ENCODE results near the gene UGT1A3.
"Not testable (repeated sequence)": the region's sequence is repeated elsewhere in the genome, so short reads cannot be mapped to it uniquely, and the experiment has no call there.

Gene UGT1A3

DNA sequence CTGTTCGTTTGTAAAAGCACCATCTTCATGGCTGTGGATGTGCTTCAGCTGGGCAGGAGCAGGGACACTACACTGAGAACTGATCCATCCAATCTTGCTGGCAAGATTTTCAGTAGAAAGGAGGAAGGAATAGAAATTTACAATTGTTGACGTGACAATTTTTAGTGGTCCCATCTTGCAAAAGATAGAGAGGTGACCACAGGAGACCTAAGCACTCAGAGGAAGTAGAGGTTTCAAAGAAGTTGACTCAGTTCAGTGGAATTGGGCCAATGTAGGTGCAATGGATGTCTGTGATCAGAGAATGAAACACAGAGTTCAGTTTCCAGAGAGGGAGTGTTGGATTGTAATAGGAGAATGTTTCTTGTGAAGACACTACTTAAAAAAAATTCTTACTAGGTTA, 14.7 kb upstream of the UGT1A3 start:
- H3K4me3 ChIP-seq (ENCODE audit: low read length): no peak overlapping the region
- TF ChIP-seq, protein P1, sequence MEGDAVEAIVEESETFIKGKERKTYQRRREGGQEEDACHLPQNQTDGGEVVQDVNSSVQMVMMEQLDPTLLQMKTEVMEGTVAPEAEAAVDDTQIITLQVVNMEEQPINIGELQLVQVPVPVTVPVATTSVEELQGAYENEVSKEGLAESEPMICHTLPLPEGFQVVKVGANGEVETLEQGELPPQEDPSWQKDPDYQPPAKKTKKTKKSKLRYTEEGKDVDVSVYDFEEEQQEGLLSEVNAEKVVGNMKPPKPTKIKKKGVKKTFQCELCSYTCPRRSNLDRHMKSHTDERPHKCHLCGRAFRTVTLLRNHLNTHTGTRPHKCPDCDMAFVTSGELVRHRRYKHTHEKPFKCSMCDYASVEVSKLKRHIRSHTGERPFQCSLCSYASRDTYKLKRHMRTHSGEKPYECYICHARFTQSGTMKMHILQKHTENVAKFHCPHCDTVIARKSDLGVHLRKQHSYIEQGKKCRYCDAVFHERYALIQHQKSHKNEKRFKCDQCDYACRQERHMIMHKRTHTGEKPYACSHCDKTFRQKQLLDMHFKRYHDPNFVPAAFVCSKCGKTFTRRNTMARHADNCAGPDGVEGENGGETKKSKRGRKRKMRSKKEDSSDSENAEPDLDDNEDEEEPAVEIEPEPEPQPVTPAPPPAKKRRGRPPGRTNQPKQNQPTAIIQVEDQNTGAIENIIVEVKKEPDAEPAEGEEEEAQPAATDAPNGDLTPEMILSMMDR (IDR thresholded peaks at IDR 0.05; ENCODE audit: insufficient read depth, low read depth, low read length, missing control alignments): no peak
- DNase-seq (ENCODE audit: low read depth): no peak

DNA sequence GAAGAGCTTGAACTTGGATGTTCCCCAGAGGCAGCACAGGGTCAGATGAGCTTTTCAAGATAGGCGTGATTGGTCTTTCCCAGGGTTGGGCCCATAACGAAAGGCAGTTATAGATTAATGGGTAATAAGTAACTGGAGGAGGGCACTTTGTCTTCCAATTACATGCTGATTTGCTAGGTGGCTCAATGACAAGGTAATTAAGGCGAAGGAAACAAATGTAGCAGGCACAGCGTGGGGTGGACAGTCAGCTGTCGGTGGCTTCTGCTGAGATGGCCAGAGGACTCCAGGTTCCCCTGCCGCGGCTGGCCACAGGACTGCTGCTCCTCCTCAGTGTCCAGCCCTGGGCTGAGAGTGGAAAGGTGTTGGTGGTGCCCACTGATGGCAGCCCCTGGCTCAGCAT, 10.3 kb upstream of the UGT1A3 start, which contains the start of gene UGT1A4:
Gene UGT1A4 (plus strand): TSS at position 185 of the 400 bp plus-strand sequence. CDS start 85 bp downstream, at position 270.
- no peak within 1 kb of the TSS for H3K4me3 ChIP-seq (ENCODE audit: low read length)
- DNase-seq (ENCODE audit: low read depth): no peak
- TF ChIP-seq, protein P1 (IDR thresholded peaks at IDR 0.05; ENCODE audit: insufficient read depth, low read depth, low read length, missing control alignments): no peak

DNA sequence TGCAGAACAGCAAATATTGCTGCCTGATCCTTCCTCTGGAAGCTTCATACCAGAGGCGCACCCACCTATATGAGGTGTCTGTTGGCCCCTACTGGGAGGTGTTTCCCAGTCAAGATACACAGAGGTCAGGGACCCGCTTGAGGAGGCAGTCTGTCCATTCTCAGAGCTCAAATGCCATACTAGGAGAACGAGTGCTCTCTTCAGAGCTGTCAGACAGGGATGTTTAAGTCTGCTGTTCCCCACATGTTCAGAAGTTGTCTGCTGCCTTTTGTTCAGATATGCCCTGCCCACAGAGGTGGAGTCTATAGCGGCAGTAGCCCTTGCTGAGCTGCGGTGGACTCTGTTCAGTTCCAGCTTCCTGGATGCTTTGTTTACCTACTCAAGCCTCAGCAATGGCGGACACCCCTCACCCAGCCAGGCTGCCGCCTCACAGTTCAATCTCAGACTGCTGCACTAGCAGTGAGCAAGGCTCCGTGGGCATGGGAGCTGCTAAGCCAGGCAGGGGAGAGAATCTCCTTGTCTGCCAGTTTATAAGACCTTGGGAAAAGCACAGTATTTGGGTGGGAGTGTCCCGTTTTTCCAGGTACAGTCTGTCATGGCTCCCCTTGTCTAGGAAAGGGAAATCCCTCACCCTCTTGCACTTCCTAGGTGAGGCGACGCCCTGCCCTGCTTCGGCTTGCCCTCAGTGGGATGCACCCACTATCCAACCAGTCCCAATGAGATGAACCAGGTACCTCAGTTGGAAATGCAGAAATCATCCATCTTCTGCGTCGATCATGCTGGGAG, 8.2 kb downstream of the UGT1A3 start:
- not testable (repeated sequence) for DNase-seq (ENCODE audit: low read depth); H3K4me3 ChIP-seq (ENCODE audit: low read length)

DNA sequence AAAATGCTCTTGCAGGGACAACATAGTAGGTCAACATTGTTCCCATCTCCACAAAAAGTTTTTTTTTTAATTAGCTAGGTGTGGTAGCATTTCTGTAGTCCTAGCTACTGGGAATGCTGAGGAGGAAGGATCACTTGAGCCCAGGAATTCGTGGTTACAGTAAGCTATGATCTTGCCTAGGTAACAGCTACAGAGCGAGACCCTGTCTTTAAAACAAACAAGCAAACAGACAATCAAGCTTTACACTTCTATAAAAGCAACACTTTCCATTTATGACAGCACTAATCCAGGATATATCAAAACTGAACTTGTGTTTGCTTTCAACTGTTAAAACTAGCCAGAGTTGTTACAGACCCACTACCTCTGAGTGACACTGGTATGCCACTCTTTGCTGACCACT, 12.0 kb downstream of the UGT1A3 start:
- no peak overlapping the region for H3K4me3 ChIP-seq (ENCODE audit: low read length)
- TF ChIP-seq, protein P1 (IDR thresholded peaks at IDR 0.05; ENCODE audit: insufficient read depth, low read depth, low read length, missing control alignments): no peak
- DNase-seq (ENCODE audit: low read depth): no peak

DNA sequence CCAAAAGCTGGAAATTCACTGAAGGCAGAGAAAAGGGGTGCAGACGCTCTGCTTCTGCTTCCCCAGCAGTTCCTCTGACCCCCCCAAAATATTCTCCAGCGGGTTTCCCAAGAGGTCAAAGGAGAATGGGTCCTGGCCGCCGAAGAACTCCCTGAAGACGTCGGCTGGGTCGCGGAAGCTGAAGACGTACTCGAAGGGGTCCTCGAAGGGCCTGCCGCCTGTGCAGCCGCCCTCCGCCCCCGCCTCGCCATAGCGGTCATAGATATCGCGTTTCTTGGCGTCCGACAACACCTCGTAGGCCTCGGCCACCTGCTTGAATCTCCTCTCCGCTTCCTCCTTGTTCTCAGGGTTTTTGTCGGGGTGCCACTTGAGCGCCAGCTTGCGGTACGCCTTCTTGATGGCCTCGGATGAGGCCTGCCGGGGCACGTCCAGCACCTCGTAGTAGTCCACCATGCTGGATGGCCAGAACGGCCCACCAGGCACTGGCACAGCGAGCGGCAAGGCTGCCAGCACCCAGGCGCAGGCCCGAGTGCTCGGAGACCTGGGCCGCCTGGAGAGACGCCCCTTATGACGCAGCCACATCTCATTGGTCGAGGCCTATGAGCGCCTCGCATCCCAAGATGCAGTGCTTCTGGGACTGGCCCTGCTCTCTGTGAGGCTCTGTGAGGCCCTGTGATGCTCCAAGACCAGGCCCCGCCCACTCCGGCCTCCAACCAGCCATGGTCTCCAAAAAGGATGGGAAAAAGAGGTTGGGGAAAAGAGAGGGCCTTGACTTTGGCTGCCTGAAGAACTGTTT, 14.8 kb downstream of the UGT1A3 start:
- H3K4me3 ChIP-seq (ENCODE audit: low read length): no peak overlapping the region
- DNase-seq (ENCODE audit: low read depth): no peak
- TF ChIP-seq, protein P1 (IDR thresholded peaks at IDR 0.05; ENCODE audit: insufficient read depth, low read depth, low read length, missing control alignments): no peak

DNA sequence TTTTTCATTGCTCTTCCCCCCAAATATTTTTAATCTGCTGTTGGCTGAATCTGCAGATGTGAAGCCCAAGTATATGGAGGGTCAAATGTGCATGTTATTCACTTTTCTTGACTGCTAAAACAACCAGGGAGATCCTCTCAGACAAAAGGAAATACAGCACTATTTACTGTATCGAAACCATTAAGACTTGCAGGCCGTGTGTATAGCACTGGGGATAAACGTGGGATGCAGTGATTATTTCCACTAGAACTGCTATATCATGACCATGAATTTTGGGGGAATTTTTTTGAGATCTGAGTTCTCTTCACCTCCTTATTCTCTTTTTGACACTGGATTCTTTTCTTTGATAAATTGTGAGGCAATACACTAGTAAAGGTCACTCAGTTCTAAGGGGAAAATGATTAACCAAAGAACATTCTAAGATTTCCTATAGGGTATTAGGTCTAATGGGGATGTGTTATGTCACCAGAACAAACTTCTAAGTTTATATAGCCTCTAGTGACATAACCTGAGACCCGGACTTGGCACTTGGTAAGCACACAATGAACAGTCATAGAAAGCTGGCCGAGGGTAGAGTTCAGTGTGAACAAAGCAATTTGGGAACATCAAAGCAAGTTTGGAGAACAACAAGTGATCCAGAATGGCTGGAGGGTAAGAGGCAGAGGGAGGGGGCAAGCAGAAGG, 16.4 kb downstream of the UGT1A3 start:
- no peak overlapping the region for H3K4me3 ChIP-seq (ENCODE audit: low read length)
- TF ChIP-seq, protein P1 (IDR thresholded peaks at IDR 0.05; ENCODE audit: insufficient read depth, low read depth, low read length, missing control alignments): no peak
- DNase-seq (ENCODE audit: low read depth): no peak

DNA sequence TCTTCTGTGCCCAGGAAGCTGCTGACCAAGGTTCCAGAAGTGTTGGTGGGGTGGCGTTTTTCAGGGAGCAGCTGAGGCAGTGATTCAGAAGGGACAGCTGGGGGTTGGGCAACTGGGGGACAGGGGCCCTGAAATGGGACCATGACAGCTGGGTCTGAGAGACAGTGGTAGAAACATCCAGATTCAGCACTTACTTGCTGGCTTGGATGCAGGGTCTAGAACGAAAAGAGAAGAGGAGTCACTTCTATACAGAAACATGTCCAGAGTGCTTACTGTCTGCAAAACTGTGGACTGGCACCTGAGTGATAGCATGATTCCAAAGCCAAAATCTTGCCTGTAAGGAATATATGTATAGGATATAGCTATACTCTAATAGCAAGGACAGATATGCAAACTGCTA, 17.0 kb downstream of the UGT1A3 start:
- not testable (repeated sequence) for H3K4me3 ChIP-seq (ENCODE audit: low read length); DNase-seq (ENCODE audit: low read depth)
